GM12878 (cell line): ENCODE data around the gene RILPL2. TPM values are rescaled to one million over a fixed set of nuclear protein-coding genes. Genes with fewer than 3 reads are reported as not detected.

ENCODE experiments used
- ATAC-seq: fragments of 200-7000 bp; cut with Tn5 transposase; 3 replicates; pipeline ENCODE4 v1.9.1; 2020; ENCODE audit warnings: mild to moderate bottlenecking, moderate library complexity
- BruUV-seq: library from RNA; stranded (reverse); fragments of 400-500 nt; replicated peaks from 2 replicates; lab custom pipeline; 2021; lab: Mats Ljungman, UMichigan
- CTCF ChIA-PET: fragments of 300-600 bp; sonication (Branson Sonifier 250); formaldehyde crosslinking; extraction: SDS; loops from one replicate; lab custom pipeline; 2021; ENCODE audit warnings: inconsistent platforms; lab: Yijun Ruan, JAX
- POLR2A ChIA-PET: fragments of 350-600 bp; formaldehyde crosslinking; extraction: SDS; loops from one replicate; lab custom pipeline; 2021; ENCODE audit warnings: inconsistent platforms; lab: Charles Lee
- RAD21 ChIA-PET: fragments of 300-600 bp; sonication (Branson Sonifier 250); formaldehyde crosslinking; loops from one replicate; lab custom pipeline; 2023; ENCODE audit warnings: antibody characterized with exemption; ENCODE audit not compliant: unreplicated experiment; lab: Charles Lee
- SMC1A ChIA-PET: fragments of 300-600 bp; sonication (Branson Sonifier 250); formaldehyde crosslinking; loops from one replicate; lab custom pipeline; 2023; ENCODE audit not compliant: unreplicated experiment, uncharacterized antibody; lab: Charles Lee
- DNase-seq: peaks from one replicate; pipeline ENCODE4 v3.0.0-alpha.2; 2011; ENCODE audit warnings: low read depth, low spot score
- FAIRE-seq: peaks from 3 replicates; lab custom pipeline; 2011; peaks lifted over from hg19 to GRCh38; lab: Jason Lieb, UNC
- H2AFZ ChIP-seq: 2 replicates; pipeline ENCODE4 v1.6.0; 2011; ENCODE audit warnings: low read depth, low read length, control low read depth; ENCODE audit not compliant: control insufficient read depth
- H3K27ac ChIP-seq: 2 replicates; pipeline ENCODE4 v1.5.1; 2011; ENCODE audit warnings: control low read depth; ENCODE audit not compliant: control insufficient read depth, insufficient read depth
- H3K27me3 ChIP-seq, 2 experiments: replicated peaks in 1 of 2; 2 replicates each; pipeline versions ENCODE4 v1.6.0 to v1.6.1; 2011; ENCODE audit warnings: low read length in 1 of 2; ENCODE audit not compliant: control insufficient read depth in 2 of 2, insufficient read depth in 2 of 2
- H3K36me3 ChIP-seq, 2 experiments: 2 replicates each; pipeline ENCODE4 v1.5.1; 2011; ENCODE audit warnings: low read length in 1 of 2; ENCODE audit not compliant: control insufficient read depth in 2 of 2, insufficient read depth in 2 of 2
- H3K4me1 ChIP-seq: 2 replicates; pipeline ENCODE4 v1.6.1; 2011; ENCODE audit warnings: mild to moderate bottlenecking, low read length, moderate library complexity, mixed read lengths; ENCODE audit not compliant: control insufficient read depth, insufficient read depth
- H3K4me2 ChIP-seq: 2 replicates; pipeline ENCODE4 v1.6.0; 2011; ENCODE audit warnings: control low read depth; ENCODE audit not compliant: control insufficient read depth, insufficient read depth
- H3K4me3 ChIP-seq: fragments of 200-600 bp; sonication (generic); 2 replicates; pipeline ENCODE4 v1.5.1; 2016
- H3K79me2 ChIP-seq: 2 replicates; pipeline ENCODE4 v1.6.0; 2011; ENCODE audit warnings: low read length; ENCODE audit not compliant: control insufficient read depth, insufficient read depth
- H3K9ac ChIP-seq: 2 replicates; pipeline ENCODE4 v1.8.0; 2011; ENCODE audit warnings: low read length, control low read depth, mixed read lengths; ENCODE audit not compliant: control insufficient read depth, insufficient read depth
- H3K9me3 ChIP-seq: replicated peaks from 3 replicates; pipeline ENCODE4 v1.5.1; 2011; ENCODE audit warnings: mild to moderate bottlenecking, low read length; ENCODE audit not compliant: control insufficient read depth, insufficient read depth
- H4K20me1 ChIP-seq: 2 replicates; pipeline ENCODE4 v1.6.0; 2011; ENCODE audit not compliant: control insufficient read depth, insufficient read depth
- BHLHE40 ChIP-seq, 2 experiments: fragments of 450-650 bp in 1 of 2; IDR thresholded peaks; 2 replicates each; pipeline ENCODE4 v1.6.1; 2011 to 2017; ENCODE audit warnings: low read depth in 2 of 2, borderline replicate concordance in 1 of 2, improper control_type of control experiment in 1 of 2, low read length in 1 of 2, mild to moderate bottlenecking in 1 of 2
- GABPA ChIP-seq: IDR thresholded peaks from 2 replicates; pipeline ENCODE4 v1.6.1; 2014; ENCODE audit warnings: antibody characterized with exemption, low read depth, mild to moderate bottlenecking, inconsistent platforms
- IKZF1 ChIP-seq: fragments of 450-650 bp; conservative IDR thresholded peaks from 2 replicates; pipeline ENCODE4 v1.6.1; 2017; ENCODE audit warnings: antibody characterized with exemption, mild to moderate bottlenecking
- IKZF2 ChIP-seq, 2 experiments: fragments of 450-650 bp; IDR thresholded peaks; 2 replicates each; pipeline ENCODE4 v1.6.1; 2017; ENCODE audit warnings: mild to moderate bottlenecking in 2 of 2, moderate library complexity in 2 of 2
- JUNB ChIP-seq: IDR thresholded peaks from 2 replicates; pipeline ENCODE4 v1.6.1; 2016; ENCODE audit warnings: antibody characterized with exemption, mild to moderate bottlenecking
- MEF2B ChIP-seq: fragments of 450-650 bp; IDR thresholded peaks from 2 replicates; pipeline ENCODE4 v1.6.1; 2018; ENCODE audit warnings: mild to moderate bottlenecking, moderate library complexity; ENCODE audit not compliant: partially characterized antibody, poor library complexity, severe bottlenecking
- SIN3A ChIP-seq: IDR thresholded peaks from 2 replicates; pipeline ENCODE4 v1.6.1; 2012; ENCODE audit warnings: low read depth, low read length, improper control_type of control experiment
- TBL1XR1 ChIP-seq: IDR thresholded peaks from 2 replicates; pipeline ENCODE4 v1.6.1; 2012; ENCODE audit warnings: low read depth, low read length, improper control_type of control experiment
- WRNIP1 ChIP-seq: IDR thresholded peaks from 2 replicates; pipeline ENCODE4 v1.6.1; 2011; ENCODE audit warnings: low read depth, low read length, improper control_type of control experiment, borderline replicate concordance
- YBX1 ChIP-seq: fragments of 450-650 bp; IDR thresholded peaks from 2 replicates; pipeline ENCODE4 v1.6.1; 2016; ENCODE audit warnings: antibody characterized with exemption
- ZBTB4 ChIP-seq: fragments of 450-650 bp; formaldehyde crosslinking; IDR thresholded peaks from 2 replicates; pipeline ENCODE4 v1.4.0; 2022; ENCODE audit warnings: mild to moderate bottlenecking, moderate library complexity
- ZNF384 ChIP-seq: IDR thresholded peaks from 2 replicates; pipeline ENCODE4 v1.6.1; 2012; ENCODE audit warnings: low read depth, mild to moderate bottlenecking, low read length, improper control_type of control experiment, borderline replicate concordance
- WGBS: methylation state at CpG from one replicate; pipeline ENCODE4 v1.1.6; 2016; ENCODE audit warnings: low lambda C conversion rate; ENCODE audit not compliant: insufficient replicate concordance, insufficient coverage; ENCODE audit errors: missing lambda C conversion rate; 5-methylcytosine and 5-hydroxymethylcytosine counted together
- in situ Hi-C: fragments of 300-500 bp; cut with MboI; formaldehyde crosslinking; loops from 9 replicates; pipeline ENCODE4 v1.14.3; 2018; ENCODE audit warnings: mixed read lengths
- intact Hi-C: fragments of 100-400 bp; cut with micrococcal nuclease; formaldehyde crosslinking; loops from one replicate; pipeline ENCODE4 v1.14.2; 2022; ENCODE audit not compliant: unreplicated experiment
- polyA plus RNA-seq, 11 experiments: library from polyadenylated mRNA; depleted of rRNA in 4 of 11; unstranded in 6 of 11; stranded (reverse) in 5 of 11; fragments of >200 nt; fragmentation: Nextera tagmentation in 4 of 11; fragmentation: Illumina TruSeq in 1 of 11; extraction: Ambion mirVana in 4 of 11; extraction: Trizol in 1 of 11; gene quantifications; 1 replicate in 1 of 11; 2 replicates in 10 of 11; pipeline versions ENCODE4 v1.2.1 to v1.2.3, GENCODE V29; 2011 to 2016; ENCODE audit warnings: inconsistent platforms in 2 of 11, missing spikeins in 2 of 11, low read depth in 1 of 11
- total RNA-seq, 4 experiments: library from RNA; depleted of rRNA in 3 of 4; stranded (reverse); fragments of >200 nt in 3 of 4; fragmentation: Illumina TruSeq in 1 of 4; extraction: Trizol in 1 of 4; gene quantifications; 2 replicates each; pipeline versions ENCODE4 v1.2.1 to v1.2.3, GENCODE V29; 2013 to 2021

Gene RILPL2
- total and polyA plus RNA-seq, 10 of the 15 experiments (the other 5 are each of a cell fraction or from before 2014, with no cell fraction given): 3.5 to 38.5 (median 19.7) TPM

GRCh38 chr12:123401753-123402683 lies 34.5 kb downstream of the RILPL2 start (continued):
- no peak for TF ChIP-seq SIN3A
- no peak for TF ChIP-seq JUNB
- no peak for TF ChIP-seq YBX1
- no peak for TF ChIP-seq MEF2B
- TF ChIP-seq ZBTB4 (CRISPR knock-in tag): no peak
- no peak for TF ChIP-seq ZNF384

GRCh38 chr12:123399255-123399617 lies 37.2 kb downstream of the RILPL2 start:
- in situ Hi-C loops (no loop called here), intact Hi-C loops (no loop called here)
- ChIA-PET RAD21 (no interaction called here), SMC1A (no interaction called here), CTCF (no interaction called here), POLR2A (no interaction called here)
- DNase-seq: no peak
- no TSS peak for BruUV-seq
- Histone ChIP-seq H3K36me3 (peaks cover 34 to 36% of the 10 kb centered on the region in 2 experiments), H3K4me2 (no peak overlapping the region), H3K27me3 (no peaks in the 10 kb centered on the region), H3K4me3 (no peak overlapping the region), H3K4me1 (no peaks in the 10 kb centered on the region), H3K9ac (no peak overlapping the region), H3K27ac (no peak overlapping the region), H4K20me1 (peaks cover 2% of the 10 kb centered on the region; the same call in 1 of the 2 replicates), H2AFZ (no peak overlapping the region), H3K79me2 (peaks cover 7% of the 10 kb centered on the region), H3K9me3 (no peaks in the 10 kb centered on the region)
- WGBS: 99% methylated on average over 6 of the region's 6 CpGs
- ATAC-seq: no peak
- TF ChIP-seq BHLHE40 (IDR thresholded peaks at IDR 0.05; ENCODE audit: borderline replicate concordance in 1 of 2, low read depth in 2 of 2, low read length in 1 of 2): no peak
- TF ChIP-seq IKZF2 (IDR thresholded peaks at IDR 0.05): no peak
- no peak for TF ChIP-seq GABPA
- no peak for TF ChIP-seq TBL1XR1
- TF ChIP-seq WRNIP1: no peak
- TF ChIP-seq IKZF1: no peak
- FAIRE-seq: no peak
